Activated CD8-positive, alpha-beta T cell treated with anti-CD3 and anti-CD28 coated beads for 36 hours (primary cell): Measurements from ENCODE around the gene P3H3. TPM values are rescaled to one million over a fixed set of nuclear protein-coding genes. Genes with fewer than 3 reads are reported as not detected.

Experiments
- ATAC-seq: fragments of 200-7000 bp; cut with Tn5 transposase; one replicate; pipeline ENCODE4 v1.10.0; 2021; ENCODE audit warnings: mild to moderate bottlenecking, moderate library complexity
- CTCF ChIA-PET: fragments of 350-600 bp; sonication (Branson Sonifier 250); formaldehyde crosslinking; loops from one replicate; lab custom pipeline; 2021; ENCODE audit warnings: antibody characterized with exemption; lab: Charles Lee
- POLR2A ChIA-PET: fragments of 350-600 bp; sonication (Branson Sonifier 250); formaldehyde crosslinking; loops from one replicate; lab custom pipeline; 2021; ENCODE audit warnings: antibody characterized with exemption; lab: Charles Lee
- DNase-seq: peaks from one replicate; pipeline ENCODE4 v3.0.0-alpha.2; 2020
- H3K27ac Mint-ChIP-seq: one replicate; pipeline ENCODE4 v1.8.0; 2021; ENCODE audit warnings: mild to moderate bottlenecking, mixed read lengths
- H3K27me3 Mint-ChIP-seq: one replicate; pipeline ENCODE4 v1.8.0; 2021; ENCODE audit warnings: mixed read lengths
- H3K36me3 Mint-ChIP-seq: one replicate; pipeline ENCODE4 v1.8.0; 2021; ENCODE audit warnings: low read depth, mixed read lengths
- H3K4me1 Mint-ChIP-seq: one replicate; pipeline ENCODE4 v1.8.0; 2021; ENCODE audit warnings: low read depth, mixed read lengths
- H3K4me3 Mint-ChIP-seq: one replicate; pipeline ENCODE4 v1.8.0; 2021; ENCODE audit warnings: mild to moderate bottlenecking, moderate library complexity, mixed read lengths
- H3K9me3 Mint-ChIP-seq: one replicate; pipeline ENCODE4 v1.8.0; 2021; ENCODE audit warnings: mixed read lengths
- CTCF ChIP-seq: fragments of 200-600 bp; IDR thresholded peaks from one replicate; pipeline ENCODE4 v1.8.0; 2022; ENCODE audit warnings: antibody characterized with exemption, mild to moderate bottlenecking
- intact Hi-C: fragments of 100-400 bp; cut with micrococcal nuclease; formaldehyde crosslinking; loops from one replicate; pipeline ENCODE4 v1.10.0; 2022
- total RNA-seq, 2 experiments: library from RNA; stranded (reverse); gene quantifications; one replicate each; pipeline ENCODE4 v1.2.3, GENCODE V29; 2021

Gene P3H3
- total RNA-seq, 2 experiments from 2014 or later = 2.1 to 2.3 TPM

GRCh38 chr12:6866920-6867412 lies 38.8 kb downstream of the P3H3 start:
- ChIA-PET CTCF (interaction anchor here (1.3 to 9.5 kb wide), 7 partner anchors 12 to 114 kb away, joined by 3 to 124 read pairs (median 6); partner anchors contain the start of genes CDCA3, MLF2, PTMS and USP5), POLR2A (interaction anchor here (0.6 to 13.0 kb wide), 28 partner anchors 8 to 333 kb away, joined by 3 to 218 read pairs (median 4); partner anchors contain the start of genes C12orf57, CDCA3, GAPDH and GNB3)
- H3K9me3 Mint-ChIP-seq = no peaks in the 10 kb centered on the region
- H3K27ac Mint-ChIP-seq = peak overlapping the region; percentile 97
- H3K36me3 Mint-ChIP-seq = peaks cover 72% of the 10 kb centered on the region
- no peak for TF ChIP-seq CTCF
- intact Hi-C loops = no loop called here
- peak; percentile 6 for ATAC-seq
- peak overlapping the region; percentile 91 for H3K4me3 Mint-ChIP-seq
- DNase-seq = no peak
- H3K4me1 Mint-ChIP-seq = peaks cover 51% of the 10 kb centered on the region
- no peaks in the 10 kb centered on the region for H3K27me3 Mint-ChIP-seq

- no peak for TF ChIP-seq CTCF
- Mint-ChIP-seq H3K9me3 (no peaks in the 10 kb centered on the region), H3K36me3 (peaks cover 73% of the 10 kb centered on the region), H3K4me3 (peak within 1 kb of the TSS; percentile 91), H3K27me3 (no peaks in the 10 kb centered on the region), H3K27ac (peak within 1 kb of the TSS; percentile 97), H3K4me1 (peaks cover 55% of the 10 kb centered on the region)
- CTCF ChIA-PET = interaction anchor here (1.3 to 9.5 kb wide), 8 partner anchors 11 to 115 kb away, joined by 3 to 124 read pairs (median 6); partner anchors contain the start of genes CDCA3, MLF2, PTMS and USP5
- intact Hi-C loops = no loop called here
- POLR2A ChIA-PET = interaction anchor here (0.7 to 13.0 kb wide), 29 partner anchors 8 to 333 kb away, joined by 3 to 218 read pairs (median 4); partner anchors contain the start of genes C12orf57, CDCA3, GAPDH and GNB3
- peak; percentile 84 for DNase-seq
- ATAC-seq = peak; percentile 74
Measured at GRCh38 chr12:6867413-6868210, 39.4 kb downstream of the P3H3 start, which contains the start of gene TPI1. TPI1 (plus strand) TSS chr12:6867531; CDS start chr12:6867567, 36 bp downstream.

GRCh38 chr12:6868211-6869048 lies 40.2 kb downstream of the P3H3 start:
- H3K4me3 Mint-ChIP-seq = peak overlapping the region; percentile 91
- no peak for ATAC-seq

More at GRCh38 chr12:6868211-6869048, 40.2 kb downstream of the P3H3 start:
- peaks cover 55% of the 10 kb centered on the region for H3K4me1 Mint-ChIP-seq
- POLR2A ChIA-PET = interaction anchor here (0.7 to 13.0 kb wide), 18 partner anchors 9 to 115 kb away, joined by 3 to 218 read pairs (median 6); partner anchors contain the start of genes C12orf57, CDCA3, MLF2 and P3H3
- CTCF ChIA-PET = interaction anchor here (0.6 to 9.5 kb wide), 19 partner anchors 15 to 241 kb away, joined by 3 to 124 read pairs (median 5); partner anchors contain the start of genes C1RL, CDCA3, COPS7A and LRRC23
- no peaks in the 10 kb centered on the region for H3K27me3 Mint-ChIP-seq
- H3K36me3 Mint-ChIP-seq = peaks cover 72% of the 10 kb centered on the region
- TF ChIP-seq CTCF = no peak
- peak; percentile 23 for DNase-seq
- intact Hi-C loops = no loop called here
- H3K9me3 Mint-ChIP-seq = no peaks in the 10 kb centered on the region
- H3K27ac Mint-ChIP-seq = peak overlapping the region; percentile 97
